HK-2 (cell line): ENCODE measurements around the gene PACSIN2.
"Not testable (repeated sequence)": the region's sequence is repeated elsewhere in the genome, so short reads cannot be mapped to it uniquely, and the experiment has no call there.

ENCODE experiments used
- DNase-seq: peaks from one replicate; pipeline ENCODE4 v3.0.0-alpha.2; 2018; ENCODE audit not compliant: unreplicated experiment

Gene PACSIN2

GRCh38 chr22:42928969-42929837 lies 85.7 kb downstream of the PACSIN2 start:
- DNase-seq: no peak

- DNase-seq: no peak
Measured at GRCh38 chr22:42927966-42928365, 87.0 kb downstream of the PACSIN2 start.

GRCh38 chr22:42926768-42927167 lies 88.2 kb downstream of the PACSIN2 start:
- DNase-seq: no peak

GRCh38 chr22:42926104-42926503 lies 88.8 kb downstream of the PACSIN2 start:
- DNase-seq: no peak

GRCh38 chr22:42925598-42925997 lies 89.4 kb downstream of the PACSIN2 start:
- no peak for DNase-seq

GRCh38 chr22:42925031-42925430 lies 89.9 kb downstream of the PACSIN2 start:
- not testable (repeated sequence) for DNase-seq

GRCh38 chr22:42924436-42924835 lies 90.5 kb downstream of the PACSIN2 start:
- no peak for DNase-seq

GRCh38 chr22:42922374-42923191 lies 92.4 kb downstream of the PACSIN2 start:
- no peak for DNase-seq

- no peak for DNase-seq
Measured at GRCh38 chr22:42920101-42920820, 94.7 kb downstream of the PACSIN2 start.

GRCh38 chr22:42919199-42919598 lies 95.8 kb downstream of the PACSIN2 start:
- DNase-seq: peak; percentile 26

- DNase-seq: no peak
Measured at GRCh38 chr22:42918500-42918899, 96.4 kb downstream of the PACSIN2 start.

GRCh38 chr22:42917358-42917757 lies 97.6 kb downstream of the PACSIN2 start:
- DNase-seq: not testable (repeated sequence)

GRCh38 chr22:42915980-42916765 lies 98.8 kb downstream of the PACSIN2 start:
- no peak for DNase-seq

- no peak for DNase-seq
Measured at GRCh38 chr22:42914511-42915076, 100.4 kb downstream of the PACSIN2 start.

GRCh38 chr22:42913874-42914510 lies 101.0 kb downstream of the PACSIN2 start:
- DNase-seq: no peak

- no peak for DNase-seq
Measured at GRCh38 chr22:42912059-42912458, 102.9 kb downstream of the PACSIN2 start.

- no peak for DNase-seq
Measured at GRCh38 chr22:42910221-42910942, 104.6 kb downstream of the PACSIN2 start.

- no peak for DNase-seq
Measured at GRCh38 chr22:42909363-42910058, 105.4 kb downstream of the PACSIN2 start.

GRCh38 chr22:42908374-42908746 lies 106.6 kb downstream of the PACSIN2 start:
- DNase-seq: no peak
